ENCODE measurements around the gene TRIM67.

Gene TRIM67

GRCh38 chr1:231183639-231184590 is 22.1 kb downstream of the TRIM67 start:
- DNase-seq (ENCODE audit: low read depth) = no peak

DNA sequence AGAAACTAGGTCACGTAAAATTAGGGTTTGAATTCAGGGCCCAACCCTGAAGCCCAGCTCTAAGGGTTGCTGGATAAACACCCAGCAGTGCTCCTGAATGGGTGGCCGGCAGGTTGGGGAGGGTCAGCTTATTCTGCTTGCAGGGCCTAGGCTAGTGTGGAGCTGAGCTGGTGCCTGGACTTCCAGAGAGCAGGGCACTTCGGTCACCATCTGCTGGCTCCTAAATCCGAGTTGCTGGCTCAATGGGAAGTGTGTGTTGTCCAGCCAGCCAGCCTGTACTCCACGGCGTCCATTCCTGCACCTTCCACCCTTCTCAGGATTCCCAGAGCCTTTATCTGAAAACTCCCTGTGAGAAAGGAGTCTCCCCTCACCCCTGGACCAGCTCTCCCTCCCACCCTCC is 23.0 kb downstream of the TRIM67 start:
- DNase-seq (ENCODE audit: low read depth) = no peak

- no peak for DNase-seq (ENCODE audit: low read depth)
Observed at GRCh38 chr1:231185391-231185790, 23.5 kb downstream of the TRIM67 start.

DNA sequence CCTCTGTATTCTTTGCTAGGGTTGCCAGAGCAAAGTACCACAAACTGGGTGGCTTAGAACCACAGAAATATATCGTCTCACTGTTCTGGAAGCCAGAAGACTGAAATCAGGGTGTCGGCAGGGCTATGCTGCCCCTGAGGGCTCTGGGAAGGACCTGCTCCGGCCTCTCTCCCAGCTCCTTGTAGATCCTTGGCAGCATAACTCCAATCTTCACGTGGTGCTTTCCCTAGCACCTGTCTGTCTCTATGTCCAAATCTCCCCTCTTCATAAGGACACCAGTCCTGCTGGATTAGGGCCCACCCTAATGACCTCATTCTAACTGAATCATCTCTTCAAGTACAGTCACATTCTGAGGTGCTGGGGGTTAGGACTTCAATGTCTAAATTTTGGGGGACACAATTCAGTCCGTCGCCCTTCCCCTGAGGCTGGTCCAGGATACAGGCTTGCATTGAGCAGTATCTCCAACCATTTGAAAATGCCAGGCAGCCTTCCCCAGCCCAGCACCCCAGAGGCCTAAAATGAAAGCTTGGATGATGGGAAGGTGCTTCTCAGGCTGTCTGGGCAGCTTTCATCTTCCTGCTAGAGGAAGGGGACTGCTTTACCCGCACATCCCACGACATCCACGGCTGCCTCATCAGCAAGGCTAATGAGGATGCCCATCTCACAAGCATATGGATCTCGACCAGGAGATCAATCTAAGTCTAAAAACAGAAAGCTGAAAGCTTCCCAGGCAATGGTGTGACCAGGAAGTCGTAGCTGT is 24.7 kb downstream of the TRIM67 start:
- no peak for DNase-seq (ENCODE audit: low read depth)

DNA sequence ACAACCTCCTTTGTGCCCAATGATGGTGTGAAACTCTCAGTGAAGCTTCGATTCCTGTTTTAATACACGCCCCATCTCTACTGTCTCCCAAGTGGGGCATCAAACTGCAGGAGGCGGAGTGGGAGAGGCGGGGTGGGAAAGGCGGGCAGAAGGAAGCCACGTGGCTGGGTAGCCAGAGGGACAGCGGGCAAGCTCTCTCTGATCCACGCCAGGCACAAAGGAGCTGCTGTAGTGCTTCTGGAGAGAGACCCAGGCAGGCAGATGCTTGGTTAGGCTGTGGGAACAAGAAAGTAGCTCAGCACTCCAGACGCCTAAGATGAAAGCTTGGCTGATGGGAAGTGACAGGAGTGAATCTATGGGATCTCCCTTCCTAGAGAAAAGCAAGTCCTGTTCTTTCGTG is 25.7 kb downstream of the TRIM67 start:
- DNase-seq (ENCODE audit: low read depth) = no peak

- no peak for DNase-seq (ENCODE audit: low read depth)
Observed at GRCh38 chr1:231188072-231188471, 26.2 kb downstream of the TRIM67 start.

DNA sequence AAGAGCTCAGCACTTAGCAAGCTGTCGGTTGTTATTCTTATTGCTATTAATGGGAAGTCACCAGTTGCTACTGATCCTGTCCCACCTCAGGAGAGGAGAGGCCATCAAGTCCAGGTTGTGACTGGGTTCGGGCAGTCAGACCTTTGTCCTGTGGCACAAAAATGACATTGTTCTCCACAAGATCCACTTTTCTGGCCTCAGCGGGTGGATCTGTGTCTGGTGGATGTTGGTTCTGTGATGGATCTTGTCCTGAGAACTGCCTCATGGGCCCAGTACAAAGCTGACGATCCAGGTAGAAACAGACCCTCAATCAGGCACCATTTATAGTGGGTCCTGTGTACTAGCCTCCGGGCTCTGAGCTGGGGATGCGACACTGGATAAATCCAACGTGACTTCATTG is 26.9 kb downstream of the TRIM67 start:
- DNase-seq (ENCODE audit: low read depth) = no peak

DNA sequence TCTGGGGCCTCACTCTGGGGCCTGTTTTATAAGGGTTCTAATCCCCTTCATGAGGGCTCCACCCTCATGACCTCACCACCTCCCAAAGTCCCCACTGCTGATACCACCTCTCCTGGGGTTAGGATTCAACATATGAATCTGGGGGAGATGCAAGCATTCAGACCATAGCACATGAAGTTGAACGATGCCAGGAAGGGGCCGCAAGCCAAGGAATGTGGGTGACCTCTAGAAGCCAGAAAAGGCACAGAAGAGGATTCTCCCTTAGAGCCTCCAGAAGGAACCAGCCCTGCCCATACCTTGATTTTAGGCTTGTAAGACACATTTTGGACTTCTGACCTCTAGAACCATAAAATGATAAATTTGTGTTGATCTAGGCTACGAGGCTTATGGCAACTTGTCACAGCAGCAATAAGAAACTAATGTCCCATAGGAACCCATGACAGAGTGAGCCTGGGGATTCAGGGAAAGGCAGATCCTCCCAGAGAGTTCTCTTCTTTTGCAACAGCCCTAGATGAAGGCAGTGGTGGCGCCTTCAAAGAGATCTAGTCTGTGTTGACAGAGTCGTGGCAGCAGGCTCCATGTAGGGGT is 27.9 kb downstream of the TRIM67 start:
- no peak for DNase-seq (ENCODE audit: low read depth)

DNA sequence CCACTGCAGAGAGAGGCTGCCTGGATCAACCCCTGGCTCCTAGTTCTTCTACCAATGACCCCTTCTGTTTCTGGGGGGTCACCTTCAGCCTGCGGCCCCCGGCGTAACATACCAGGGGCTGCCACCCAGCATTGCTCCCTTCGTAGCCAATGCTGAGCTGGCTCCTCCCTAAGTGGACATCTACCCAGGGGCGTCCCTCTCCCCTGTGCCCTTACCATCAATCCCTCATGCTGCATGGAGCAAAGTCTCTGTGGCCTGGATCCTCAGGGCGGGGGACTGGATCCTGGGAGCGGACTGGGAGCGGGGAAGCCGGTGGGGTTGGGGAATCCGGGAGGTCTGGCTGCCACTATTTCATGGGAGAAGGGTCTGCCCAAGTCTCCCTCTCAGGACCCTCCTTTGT is 28.6 kb downstream of the TRIM67 start:
- DNase-seq (ENCODE audit: low read depth) = no peak

DNA sequence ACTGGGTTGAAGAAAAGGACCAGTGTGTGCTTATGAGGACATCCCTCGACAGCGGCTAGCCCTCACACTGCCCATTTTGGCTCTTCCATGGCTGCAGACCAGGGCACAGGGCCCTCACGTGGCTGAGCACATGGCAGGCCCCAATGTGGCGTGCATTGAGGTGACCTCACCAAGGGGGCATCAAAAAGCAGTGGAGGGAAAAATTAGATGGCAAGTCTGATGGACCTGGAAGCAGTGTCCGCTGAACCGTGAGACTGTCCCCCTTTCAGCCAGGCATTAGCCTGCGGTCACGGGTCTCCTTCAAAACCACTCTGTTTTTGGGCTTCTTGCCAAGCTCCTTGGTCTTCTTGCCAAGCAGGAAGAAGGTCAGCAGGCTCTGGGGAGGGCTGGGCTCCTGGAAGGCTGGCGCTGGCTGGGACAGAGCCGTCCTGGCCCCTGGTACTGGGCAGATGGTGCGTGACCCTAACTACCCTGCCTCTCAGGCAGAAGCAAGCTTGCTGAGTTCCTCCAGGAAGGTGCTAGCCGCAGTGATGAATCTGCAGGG is 30.8 kb downstream of the TRIM67 start:
- peak; percentile 11 for DNase-seq (ENCODE audit: low read depth)

GRCh38 chr1:231193710-231194340 is 32.0 kb downstream of the TRIM67 start:
- DNase-seq (ENCODE audit: low read depth) = no peak

GRCh38 chr1:231194476-231194842 is 32.6 kb downstream of the TRIM67 start:
- no peak for DNase-seq (ENCODE audit: low read depth)

DNA sequence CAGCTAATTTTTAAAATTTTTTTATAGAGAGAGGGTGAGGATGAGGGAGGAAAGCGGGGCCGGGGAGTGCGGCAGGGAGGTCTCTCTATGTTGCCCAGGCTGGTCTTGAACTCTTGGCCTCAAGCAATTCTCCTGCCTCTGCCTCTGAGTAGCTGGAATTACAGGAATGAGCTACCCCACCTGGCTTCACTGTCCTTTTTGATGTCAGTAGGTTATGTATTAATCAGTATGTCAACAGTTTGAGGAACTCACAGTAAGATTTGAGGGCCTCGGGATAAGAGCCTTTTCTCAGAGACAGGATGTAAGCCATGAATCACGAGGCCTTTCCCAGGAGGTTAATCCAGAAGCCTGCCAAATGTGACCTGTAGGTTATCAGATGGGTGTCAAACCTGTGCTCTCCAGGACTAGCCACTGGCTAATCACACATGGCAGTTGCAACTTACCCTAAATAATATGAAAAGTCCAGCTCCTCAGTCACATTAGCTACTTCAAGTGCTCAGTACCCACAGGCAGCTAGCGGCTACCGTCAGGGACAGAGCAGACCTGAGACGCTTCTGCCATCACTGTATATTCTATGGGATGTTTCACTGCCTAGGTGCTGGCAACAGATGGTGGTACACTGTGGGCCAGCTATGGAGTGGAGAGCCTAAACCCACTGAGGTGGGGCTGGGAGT is 33.1 kb downstream of the TRIM67 start:
- DNase-seq (ENCODE audit: low read depth) = peak; percentile 7

- DNase-seq (ENCODE audit: low read depth) = no peak
Observed at GRCh38 chr1:231196307-231196706, 34.4 kb downstream of the TRIM67 start.

DNA sequence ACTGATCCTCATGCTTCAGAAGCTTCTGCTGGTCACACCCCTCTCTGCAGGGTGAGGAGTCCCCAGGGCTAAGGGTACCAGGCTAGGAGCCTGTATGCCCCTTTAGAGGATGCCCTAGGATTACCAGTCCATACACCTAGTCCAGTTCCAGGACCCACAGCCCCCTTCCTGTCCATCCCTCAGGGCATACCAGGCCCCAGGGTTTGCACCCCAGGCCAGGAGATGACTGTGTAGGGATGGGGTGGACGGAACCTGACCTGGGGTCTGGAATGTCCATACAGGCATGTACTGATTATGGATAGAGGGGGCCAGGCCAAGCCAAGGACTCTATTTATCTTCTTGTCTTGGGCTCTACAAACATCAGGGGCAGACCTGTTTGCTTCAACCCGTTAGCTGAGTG is 34.9 kb downstream of the TRIM67 start:
- DNase-seq (ENCODE audit: low read depth) = no peak

DNA sequence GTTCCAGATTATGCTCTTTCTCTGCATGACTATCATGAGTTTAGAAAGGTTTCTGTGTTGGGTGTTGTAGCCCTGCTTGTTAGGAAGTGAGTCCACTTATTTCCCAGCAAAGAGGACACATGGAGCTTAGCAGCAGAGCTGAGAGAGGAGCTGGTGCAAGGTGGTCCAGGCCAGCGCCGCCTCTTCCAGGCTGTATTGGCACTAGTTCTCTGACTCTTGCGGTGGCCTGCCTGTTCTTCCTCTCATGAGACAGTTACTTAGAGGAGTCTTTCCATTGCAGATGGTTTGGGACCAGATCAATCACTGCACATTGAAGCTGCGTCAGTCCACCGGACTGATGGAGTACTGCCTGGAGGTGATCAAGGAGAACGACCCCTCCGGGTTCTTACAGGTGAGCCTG is 38.0 kb downstream of the TRIM67 start:
- DNase-seq (ENCODE audit: low read depth) = no peak

- DNase-seq (ENCODE audit: low read depth) = peak; percentile 78
Observed at GRCh38 chr1:231200388-231201031, 38.7 kb downstream of the TRIM67 start.

DNA sequence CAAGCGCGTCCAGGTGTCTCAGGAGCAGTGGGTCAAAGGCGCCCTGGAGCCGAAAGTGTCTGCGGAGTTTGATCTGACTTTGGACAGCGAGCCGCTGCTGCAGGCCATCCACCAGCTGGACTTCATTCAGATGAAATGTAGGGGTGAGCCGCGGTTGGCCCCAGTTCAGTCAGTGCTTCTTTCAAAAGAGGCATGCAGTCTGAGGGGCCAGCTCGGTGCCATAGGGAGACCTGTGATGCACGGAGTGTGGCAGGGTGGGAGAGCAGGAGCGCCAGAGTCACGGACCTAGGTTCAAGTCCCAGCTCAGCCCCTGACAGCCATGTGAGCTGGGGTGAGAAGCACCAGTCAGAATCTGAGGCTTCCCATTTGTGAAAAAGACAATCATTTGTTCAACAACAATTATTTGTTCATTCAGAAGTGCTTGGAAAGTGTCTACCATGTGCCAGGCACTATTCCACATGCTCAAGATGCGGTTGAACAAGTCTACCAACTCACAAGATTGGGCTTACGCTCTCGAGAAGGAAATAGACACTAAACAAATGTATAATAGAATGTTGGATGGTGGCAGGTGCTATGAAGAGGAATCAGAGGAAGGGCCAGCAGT is 39.6 kb downstream of the TRIM67 start:
- DNase-seq (ENCODE audit: low read depth) = no peak

- peak; percentile 9 for DNase-seq (ENCODE audit: low read depth)
Observed at GRCh38 chr1:231201979-231202633, 40.2 kb downstream of the TRIM67 start.

All from amniotic epithelial cell (primary cell).